Effector CD8-positive, alpha-beta T cell (primary cell): ENCODE measurements around the gene MYL7.
"Not testable (repeated sequence)": the region's sequence is repeated elsewhere in the genome, so short reads cannot be mapped to it uniquely, and the experiment has no call there.

Experiments used
- DNase-seq: peaks from one replicate; lab custom pipeline; 2025; lab: John Stamatoyannopoulos, UW

MYL7 gene

GRCh38 chr7:44171901-44172300 is 30.8 kb upstream of the MYL7 start:
- DNase-seq, result not testable (repeated sequence)

DNA sequence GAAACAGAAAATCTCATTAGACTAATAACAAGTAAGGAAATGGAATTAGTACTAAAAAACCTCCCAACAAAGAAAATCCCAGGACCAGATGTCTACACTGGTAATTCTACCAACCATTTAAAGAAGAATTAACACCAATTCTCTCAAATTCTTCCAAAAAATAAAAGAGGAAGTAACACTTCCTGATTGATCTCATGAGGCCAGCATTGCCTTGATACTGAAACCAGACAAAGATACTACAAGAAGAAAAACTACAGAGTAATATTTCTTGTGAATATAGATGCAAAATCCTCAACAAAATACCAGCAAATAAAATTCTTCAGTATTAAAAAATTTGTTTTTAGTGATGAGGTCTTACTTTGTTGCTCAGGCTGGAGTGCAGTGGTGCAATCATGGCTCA is 26.8 kb upstream of the MYL7 start:
- no peak for DNase-seq

DNA sequence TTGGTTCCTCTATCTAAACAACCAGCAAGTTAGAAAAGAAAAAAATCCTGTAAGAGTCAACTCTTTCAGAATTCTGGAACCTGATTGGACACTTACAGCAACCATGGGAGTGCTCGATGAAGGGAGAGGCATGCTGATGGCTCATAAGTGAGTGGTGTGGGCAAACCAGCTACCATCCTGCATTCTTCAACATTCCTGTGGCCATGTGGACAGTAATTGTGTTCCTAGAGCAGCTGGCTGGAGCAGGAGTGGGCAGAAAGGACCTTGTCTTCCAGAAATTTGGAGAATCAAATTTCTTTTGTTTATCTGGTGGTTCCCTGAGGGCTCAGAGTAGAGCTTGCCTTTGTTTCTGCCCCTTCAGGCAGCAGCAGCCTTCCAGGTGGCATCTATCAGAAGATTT is 22.5 kb upstream of the MYL7 start:
- DNase-seq, result no peak

- DNase-seq, result no peak
Observed at GRCh38 chr7:44162785-44163395, 21.8 kb upstream of the MYL7 start.

- DNase-seq, result no peak
Observed at GRCh38 chr7:44162179-44162578, 21.0 kb upstream of the MYL7 start.

GRCh38 chr7:44161371-44161770 is 20.2 kb upstream of the MYL7 start:
- no peak for DNase-seq

GRCh38 chr7:44159824-44160630 is 18.9 kb upstream of the MYL7 start:
- no peak for DNase-seq

DNA sequence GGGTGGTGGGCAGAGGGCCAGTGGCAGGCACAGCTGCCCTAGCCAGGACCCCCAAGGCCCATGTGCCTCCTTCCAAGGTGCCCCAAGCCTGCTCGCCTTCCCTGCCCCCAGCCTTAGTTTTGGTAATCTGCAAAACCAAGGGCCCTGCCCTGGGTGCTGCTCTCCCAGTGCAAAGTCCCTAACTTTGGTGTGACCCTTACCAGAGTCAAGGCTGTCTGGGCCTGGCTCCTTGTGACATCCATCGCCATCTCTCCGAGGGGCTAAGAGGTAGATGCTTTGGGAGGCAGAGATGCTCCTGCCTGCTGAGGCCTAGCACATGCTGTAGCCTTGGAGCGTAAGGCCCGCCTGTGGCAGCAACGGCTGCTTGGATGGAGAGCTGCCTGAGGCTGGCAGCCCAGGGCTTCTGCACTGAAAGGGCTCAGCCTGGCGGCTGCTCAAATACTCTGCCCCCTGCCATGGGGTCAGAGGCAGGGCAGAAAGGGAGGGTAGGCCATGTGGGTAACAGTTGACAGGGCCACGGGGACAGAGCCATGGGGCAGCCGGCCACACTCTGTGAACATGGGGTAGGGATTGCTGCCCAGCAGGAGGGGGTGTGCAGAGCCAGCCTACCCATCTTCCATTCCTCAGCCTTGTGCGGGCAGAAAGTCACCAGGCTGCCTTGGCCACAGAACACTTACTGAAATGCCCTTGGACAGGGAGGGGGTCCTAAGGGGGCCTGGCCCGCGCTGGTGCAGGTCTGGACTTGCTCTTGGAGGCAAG is 17.9 kb upstream of the MYL7 start:
- no peak for DNase-seq

DNA sequence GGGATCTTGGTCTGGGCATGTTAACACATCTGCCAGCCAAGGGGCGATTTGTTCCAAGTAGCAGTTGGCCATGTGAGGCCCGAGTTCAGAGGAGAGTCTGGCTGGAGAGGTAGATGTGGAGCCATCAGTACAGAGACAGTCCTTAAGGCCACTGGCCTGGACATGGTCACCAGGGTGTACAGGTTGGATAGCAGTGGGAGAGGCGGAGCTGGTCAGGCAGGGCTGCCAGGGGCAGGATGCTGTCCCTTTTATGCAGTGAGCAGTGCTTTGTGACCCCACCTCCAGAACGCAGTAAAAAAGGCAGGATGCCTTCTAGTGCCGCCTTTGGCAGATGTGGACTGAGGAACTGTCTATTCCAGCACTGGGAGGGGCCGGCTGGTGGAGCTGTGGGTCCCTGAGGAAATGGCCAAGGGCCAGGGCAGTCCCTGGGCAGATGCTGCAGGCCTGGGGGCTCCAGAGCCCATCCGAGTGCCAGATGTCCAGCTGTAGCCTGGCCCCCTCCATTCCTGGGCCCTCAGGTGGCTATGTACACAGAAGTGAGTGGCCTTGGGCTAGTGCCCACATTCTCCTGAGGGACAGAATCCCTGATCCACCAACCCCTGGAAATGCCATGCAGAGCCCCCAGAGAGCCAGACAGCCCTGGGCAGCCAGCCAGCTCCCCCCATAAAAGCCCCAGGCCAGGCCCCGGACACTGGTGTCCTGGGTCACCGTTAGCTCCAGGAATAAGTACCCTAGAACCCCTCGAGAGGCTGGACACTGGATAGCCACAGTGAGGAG is 17.2 kb upstream of the MYL7 start:
- DNase-seq, result no peak

GRCh38 chr7:44157116-44158080 is 16.3 kb upstream of the MYL7 start:
- DNase-seq, result no peak

DNA sequence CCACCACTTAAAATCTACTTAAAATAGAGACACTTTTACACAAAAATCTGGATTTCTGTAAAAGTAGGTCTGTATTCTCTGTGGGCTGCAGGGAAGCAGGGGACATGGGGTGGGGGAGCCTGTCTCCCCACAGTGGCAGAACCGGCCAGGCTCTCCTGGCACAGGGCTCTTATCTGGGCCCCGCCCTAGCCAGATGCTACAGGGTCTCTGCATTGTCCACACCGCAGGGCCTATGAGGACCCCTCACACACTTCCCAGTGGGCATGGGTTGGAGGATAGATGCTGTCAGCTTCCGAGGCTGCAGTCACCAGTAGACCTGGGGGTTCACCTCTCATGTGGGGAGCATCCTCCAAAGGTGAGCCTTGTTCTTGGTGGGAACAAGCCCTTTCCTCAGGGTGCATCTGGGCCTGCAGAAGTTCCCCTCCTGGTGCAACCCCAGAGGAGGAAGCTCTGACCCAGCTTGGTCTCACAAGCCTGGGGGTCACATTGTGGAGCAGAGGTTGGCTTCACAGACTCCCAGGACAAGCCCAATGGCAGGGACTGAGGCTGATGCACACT is 15.4 kb upstream of the MYL7 start:
- DNase-seq, result no peak

DNA sequence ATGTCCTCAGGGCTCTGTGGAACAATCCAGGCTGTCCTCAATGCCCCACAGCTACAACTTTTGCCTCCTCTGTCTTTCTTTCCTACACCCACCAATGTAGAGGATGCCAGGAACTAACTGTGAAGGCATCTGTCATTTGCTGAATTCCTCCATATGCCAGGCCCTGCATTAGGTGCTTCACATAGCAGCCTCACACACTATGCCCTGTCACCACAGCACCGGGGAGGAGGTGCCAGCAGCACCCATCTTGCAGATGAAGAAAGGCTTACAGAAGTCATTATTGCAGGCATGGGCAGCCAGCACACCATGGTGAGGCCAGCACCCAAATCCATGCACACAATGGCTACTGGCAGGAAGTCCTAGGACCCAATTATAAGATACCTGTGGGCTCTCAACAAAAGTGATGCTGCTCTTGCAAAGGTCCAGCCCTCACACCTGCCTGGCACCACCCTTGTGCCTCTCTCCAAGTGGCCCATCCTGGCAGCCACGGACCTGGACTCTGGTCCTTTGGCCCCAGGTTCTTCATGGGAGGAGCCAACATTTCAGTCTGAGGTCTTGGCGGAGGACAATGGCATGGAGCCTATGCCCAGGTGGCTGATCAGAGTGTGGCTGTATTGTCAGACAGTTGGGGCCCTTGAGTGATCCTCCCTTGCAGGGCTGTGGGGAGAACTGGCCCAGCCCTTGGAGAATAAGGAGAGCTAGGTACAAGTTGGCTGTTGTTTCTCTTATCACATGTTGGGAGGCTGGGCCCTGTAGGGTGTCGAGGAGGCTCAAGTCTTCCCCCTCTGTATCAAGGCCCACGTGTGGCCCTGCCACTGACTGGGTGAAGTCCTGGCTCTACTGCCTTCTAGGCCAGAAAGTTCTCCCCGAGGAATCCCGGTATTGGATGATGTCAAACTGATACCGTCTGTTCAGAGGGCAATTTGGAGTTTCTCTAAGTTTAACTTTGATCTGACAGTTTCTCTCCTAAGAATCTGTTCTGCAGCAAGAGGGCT is 14.4 kb upstream of the MYL7 start:
- DNase-seq, result no peak

DNA sequence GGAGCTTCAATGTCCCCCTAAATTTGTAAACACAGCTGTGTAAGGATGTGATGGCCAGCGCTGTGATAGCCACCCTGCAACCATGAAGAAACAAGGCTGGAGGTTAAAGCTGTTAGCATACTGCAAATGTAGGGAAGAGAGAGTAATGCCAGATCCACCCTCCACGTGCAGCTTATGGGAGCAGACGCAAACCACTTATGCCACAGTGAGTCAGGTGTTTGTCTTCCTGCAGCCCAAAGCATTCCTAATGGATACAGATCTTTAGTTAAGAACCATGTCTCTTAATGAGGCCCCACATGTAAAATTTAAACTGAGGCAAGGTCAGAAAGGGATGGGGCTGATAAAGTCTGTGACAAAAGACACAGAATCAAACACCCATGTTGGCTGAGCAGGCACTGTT is 13.6 kb upstream of the MYL7 start:
- no peak for DNase-seq

DNA sequence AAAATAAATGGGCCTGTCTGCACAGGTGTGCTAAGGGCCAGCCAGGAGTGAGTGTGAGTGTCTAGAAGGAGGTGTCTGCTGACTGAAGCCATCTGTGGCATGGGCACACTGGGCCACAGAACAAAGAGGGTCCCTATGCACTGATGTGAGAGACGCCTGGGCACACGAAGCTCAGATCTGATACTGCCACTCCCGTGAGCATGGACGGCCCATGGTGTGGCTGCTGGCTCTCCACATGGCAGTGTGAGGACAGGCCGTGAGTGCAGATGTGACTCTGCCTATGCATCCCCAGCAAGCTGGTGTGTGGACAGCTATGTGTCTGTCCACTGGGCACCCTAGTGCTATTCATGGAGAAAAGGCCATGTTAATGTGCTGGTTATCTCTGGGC is 12.8 kb upstream of the MYL7 start:
- DNase-seq, result no peak

DNA sequence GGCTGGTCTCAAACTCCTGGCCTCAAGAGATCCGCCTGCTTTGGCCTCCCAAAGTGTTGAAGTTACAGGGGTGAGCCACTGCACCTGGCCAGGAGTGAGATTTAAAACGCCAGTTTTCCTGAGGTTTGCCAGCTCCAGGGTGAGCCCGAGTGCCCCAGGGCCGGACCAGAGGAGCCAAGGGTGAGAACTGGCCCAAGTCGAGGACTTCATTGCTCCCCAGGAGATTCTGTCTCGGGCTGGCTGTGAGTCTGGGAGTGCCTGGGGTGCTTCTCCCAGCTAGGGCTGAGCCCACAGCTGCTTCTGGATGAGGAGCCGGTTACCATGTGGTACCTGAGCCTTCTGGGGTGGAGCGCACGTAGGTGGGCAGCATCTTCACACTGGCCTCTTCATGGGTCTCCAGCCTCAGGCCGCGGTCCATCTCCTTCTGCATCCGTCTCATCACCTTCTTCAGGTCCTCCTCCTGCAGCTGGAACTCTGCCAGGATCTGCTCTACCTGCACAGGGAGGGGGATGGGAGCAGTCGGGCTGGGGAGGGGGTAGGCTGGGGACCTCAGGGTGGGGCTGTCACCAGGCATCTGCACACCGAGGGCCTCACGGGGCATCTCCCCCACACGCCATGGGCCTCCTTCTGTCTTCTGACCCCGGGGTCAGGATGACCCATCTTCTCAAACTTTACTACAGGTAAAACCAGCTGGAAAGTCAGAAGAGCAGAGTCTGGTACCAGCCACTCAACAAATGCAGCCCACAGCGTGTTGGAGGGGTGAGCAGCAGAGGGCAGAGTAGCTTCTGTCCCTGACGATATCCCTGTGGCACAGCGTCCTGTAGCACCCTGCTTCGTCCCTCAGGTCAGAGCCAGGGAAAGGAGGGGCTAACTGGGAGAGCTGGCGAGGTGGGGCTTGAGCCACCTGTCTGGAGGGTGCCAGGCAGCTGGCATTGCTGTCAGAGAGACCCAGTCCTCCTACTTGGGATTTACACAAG is 12.1 kb upstream of the MYL7 start:
- no peak for DNase-seq

DNA sequence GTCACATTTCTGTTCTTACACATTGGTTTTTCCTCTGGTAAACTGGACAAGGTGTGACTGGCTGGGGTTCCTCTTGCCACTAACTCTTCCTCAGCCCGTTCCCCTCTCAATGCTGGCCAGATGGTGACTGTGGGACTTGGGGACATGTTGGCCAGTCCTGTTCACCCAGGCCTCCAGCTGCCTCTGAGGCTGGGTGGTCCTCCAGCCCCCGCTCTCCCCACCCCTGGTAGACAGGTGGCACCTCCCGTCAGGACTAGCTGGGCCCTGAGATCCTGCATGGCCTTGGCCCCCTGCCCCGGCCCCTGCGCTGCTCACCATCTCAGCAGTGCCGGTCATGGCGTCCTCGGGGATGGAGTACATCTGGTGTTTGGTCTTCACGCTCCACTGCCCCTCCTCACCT is 10.8 kb upstream of the MYL7 start:
- DNase-seq, result no peak

- no peak for DNase-seq
Observed at GRCh38 chr7:44150966-44151941, 10.1 kb upstream of the MYL7 start.
